Activated T-helper 1 cell treated with Interleukin-2 at 50 U/mL for 16 hours (primary cell): Measurements from ENCODE around the gene DPP9.
"Not testable (repeated sequence)": the region's sequence is repeated elsewhere in the genome, so short reads cannot be mapped to it uniquely, and the experiment has no call there.

Experiments
- DNase-seq: peaks from one replicate; pipeline ENCODE4 v3.0.0-alpha.2; 2020; ENCODE audit warnings: low read depth

DPP9 gene

GRCh38 chr19:4723595-4724514 lies at the start of gene DPP9:
TSS of gene DPP9 (minus strand) at chr19:4723842. CDS start at chr19:4719906, 3,936 bp downstream.
- peak; percentile 96 for DNase-seq

GRCh38 chr19:4773047-4773640 lies 49.5 kb upstream of the DPP9 start:
- DNase-seq = no peak

GRCh38 chr19:4772566-4772965 lies 48.9 kb upstream of the DPP9 start:
- no peak for DNase-seq

- peak; percentile 58 for DNase-seq
Measured at GRCh38 chr19:4768934-4769777, 45.5 kb upstream of the DPP9 start.

- no peak for DNase-seq
Measured at GRCh38 chr19:4764393-4764660, 40.7 kb upstream of the DPP9 start.

GRCh38 chr19:4763021-4763420 lies 39.4 kb upstream of the DPP9 start:
- DNase-seq = no peak

- DNase-seq = no peak
Measured at GRCh38 chr19:4760285-4760650, 36.6 kb upstream of the DPP9 start.

- peak; percentile 13 for DNase-seq
Measured at GRCh38 chr19:4759388-4760284, 36.0 kb upstream of the DPP9 start.

- no peak for DNase-seq
Measured at GRCh38 chr19:4758659-4759058, 35.0 kb upstream of the DPP9 start.

GRCh38 chr19:4758082-4758481 lies 34.4 kb upstream of the DPP9 start:
- no peak for DNase-seq

- DNase-seq = no peak
Measured at GRCh38 chr19:4755459-4755858, 31.8 kb upstream of the DPP9 start.

GRCh38 chr19:4754248-4754647 lies 30.6 kb upstream of the DPP9 start:
- DNase-seq = no peak

GRCh38 chr19:4749870-4750590 lies 26.4 kb upstream of the DPP9 start:
- no peak for DNase-seq

- DNase-seq = no peak
Measured at GRCh38 chr19:4748589-4748988, 24.9 kb upstream of the DPP9 start.

GRCh38 chr19:4748185-4748584 lies 24.5 kb upstream of the DPP9 start:
- DNase-seq = no peak

GRCh38 chr19:4745986-4746385 lies 22.3 kb upstream of the DPP9 start:
- DNase-seq = no peak

GRCh38 chr19:4745175-4745574 lies 21.5 kb upstream of the DPP9 start:
- DNase-seq = not testable (repeated sequence)

GRCh38 chr19:4744451-4745174 lies 21.0 kb upstream of the DPP9 start:
- DNase-seq = no peak

GRCh38 chr19:4742723-4743646 lies 19.3 kb upstream of the DPP9 start:
- no peak for DNase-seq
